SK-N-SH (cell line): ENCODE data around the gene LMBR1. TPM values are rescaled to one million over a fixed set of nuclear protein-coding genes. Genes with fewer than 3 reads are reported as not detected.
A peak's percentile ranks its signal among the peaks of the same experiment; 100 is the strongest.
"Not testable (repeated sequence)": the region's sequence is repeated elsewhere in the genome, so short reads cannot be mapped to it uniquely, and the experiment has no call there.

Source experiments
- CTCF ChIA-PET: fragments of 300-600, 350-600 bp; formaldehyde crosslinking; extraction: SDS; loops from one replicate; lab custom pipeline; 2021; lab: Yijun Ruan, JAX
- POLR2A ChIA-PET: fragments of 350-600 bp; sonication (Branson Sonifier 250); formaldehyde crosslinking; extraction: SDS; loops from one replicate; lab custom pipeline; 2020; ENCODE audit warnings: antibody characterized with exemption, inconsistent platforms; lab: Yijun Ruan, JAX
- DNase-seq: peaks from one replicate; pipeline ENCODE4 v3.0.0; 2012
- H2AFZ ChIP-seq: fragments of 200-600 bp; sonication (generic); 2 replicates; pipeline ENCODE4 v1.8.1; 2016; ENCODE audit warnings: antibody characterized with exemption, mild to moderate bottlenecking, low read depth
- H3F3A ChIP-seq: fragments of 200-600 bp; sonication (generic); replicated peaks from 2 replicates; pipeline ENCODE3; 2016; ENCODE audit warnings: antibody characterized with exemption, mild to moderate bottlenecking; ENCODE audit not compliant: insufficient read depth
- H3K27ac ChIP-seq, 2 experiments: fragments of 200-500 bp in 1 of 2; fragments of 200-600 bp in 1 of 2; sonication (Bioruptor generic) in 1 of 2; sonication (generic), shearing (Covaris generic) in 1 of 2; 2 replicates each; pipeline versions ENCODE4 v1.5.1 to v1.6.1; 2014 to 2016; ENCODE audit warnings: low read depth in 2 of 2, inconsistent platforms in 1 of 2, low read length in 1 of 2, mild to moderate bottlenecking in 1 of 2, mixed read lengths in 1 of 2
- H3K27me3 ChIP-seq: fragments of 200-600 bp; sonication (generic), shearing (Covaris generic); 2 replicates; pipeline ENCODE4 v1.6.1; 2016; ENCODE audit warnings: mixed run types; ENCODE audit not compliant: insufficient read depth
- H3K36me3 ChIP-seq, 2 experiments: fragments of 200-500 bp in 1 of 2; fragments of 200-600 bp in 1 of 2; sonication (Bioruptor generic) in 1 of 2; sonication (generic) in 1 of 2; replicated peaks in 1 of 2; 2 replicates each; pipeline versions ENCODE3 to v1.5.1; 2014 to 2016; ENCODE audit warnings: low read length in 1 of 2, mild to moderate bottlenecking in 1 of 2; ENCODE audit not compliant: insufficient read depth in 2 of 2, control insufficient read depth in 1 of 2
- H3K4me1 ChIP-seq, 2 experiments: fragments of 200-500 bp in 1 of 2; fragments of 200-600 bp in 1 of 2; sonication (Bioruptor generic) in 1 of 2; sonication (generic), shearing (Covaris generic) in 1 of 2; 2 replicates each; pipeline versions ENCODE4 v1.5.1 to v1.6.1; 2014 to 2016; ENCODE audit warnings: low read depth in 1 of 2, low read length in 1 of 2, mixed run types in 1 of 2; ENCODE audit not compliant: insufficient read depth in 2 of 2, control insufficient read depth in 1 of 2
- H3K4me2 ChIP-seq: fragments of 200-600 bp; sonication (generic), shearing (Covaris generic); 2 replicates; pipeline ENCODE4 v1.6.1; 2017; ENCODE audit warnings: mixed run types
- H3K4me3 ChIP-seq, 2 experiments: fragments of 200-500 bp in 1 of 2; fragments of 200-600 bp in 1 of 2; sonication (Bioruptor generic) in 1 of 2; sonication (generic), shearing (Covaris generic) in 1 of 2; 2 replicates each; pipeline versions ENCODE4 v1.5.1 to v1.8.1; 2014 to 2016; ENCODE audit warnings: low read depth in 2 of 2, inconsistent platforms in 1 of 2, low read length in 1 of 2, mild to moderate bottlenecking in 1 of 2, mixed read lengths in 1 of 2, moderate library complexity in 1 of 2
- H3K79me2 ChIP-seq: fragments of 200-600 bp; sonication (generic); 2 replicates; pipeline ENCODE4 v1.8.1; 2017; ENCODE audit warnings: mild to moderate bottlenecking; ENCODE audit not compliant: insufficient read depth
- H3K9ac ChIP-seq: fragments of 200-600 bp; sonication (generic); 2 replicates; pipeline ENCODE4 v1.6.1; 2017; ENCODE audit warnings: mixed run types
- H3K9me2 ChIP-seq: fragments of 200-600 bp; sonication (generic); 2 replicates; pipeline ENCODE4 v1.6.1; 2017; ENCODE audit warnings: mixed run types
- H3K9me3 ChIP-seq: fragments of 200-600 bp; sonication (generic); 2 replicates; pipeline ENCODE4 v1.6.1; 2017; ENCODE audit warnings: mixed run types, mild to moderate bottlenecking, moderate library complexity
- H4K20me1 ChIP-seq: fragments of 200-600 bp; sonication (generic); 2 replicates; pipeline ENCODE4 v1.6.1; 2017; ENCODE audit warnings: mild to moderate bottlenecking, mixed run types; ENCODE audit not compliant: insufficient read depth
- CHD2 ChIP-seq: fragments of 150-350 bp; IDR thresholded peaks from 2 replicates; pipeline ENCODE4 v1.6.1; 2018; ENCODE audit warnings: low read length; ENCODE audit not compliant: partially characterized antibody
- ELF1 ChIP-seq: IDR thresholded peaks from 2 replicates; pipeline ENCODE4 v1.4.0; 2012
- EZH2phosphoT487 ChIP-seq: fragments of 200-600 bp; sonication (generic); IDR thresholded peaks from 2 replicates; pipeline ENCODE4 v1.6.1; 2017; ENCODE audit warnings: low read depth, mixed run types, mild to moderate bottlenecking, antibody characterized with exemption, moderate library complexity, borderline replicate concordance
- FOSL2 ChIP-seq: IDR thresholded peaks from 2 replicates; pipeline ENCODE4 v1.4.0; 2012; ENCODE audit warnings: low read depth, mild to moderate bottlenecking, moderate library complexity, borderline replicate concordance
- GABPA ChIP-seq: IDR thresholded peaks from 2 replicates; pipeline ENCODE4 v1.4.0; 2012; ENCODE audit warnings: low read depth, mild to moderate bottlenecking
- GATA2 ChIP-seq: sonication (generic); formaldehyde crosslinking; IDR thresholded peaks from 2 replicates; pipeline ENCODE4 v1.5.0; 2020; ENCODE audit warnings: mild to moderate bottlenecking, missing genetic modification reagents
- RFX5 ChIP-seq: IDR thresholded peaks from 2 replicates; pipeline ENCODE4 v1.6.1; 2012; ENCODE audit warnings: mild to moderate bottlenecking, improper control_type of control experiment, low read length
- RXRA ChIP-seq: IDR thresholded peaks from 2 replicates; pipeline ENCODE4 v1.4.0; 2012; ENCODE audit warnings: low read depth, mild to moderate bottlenecking, borderline replicate concordance
- TEAD4 ChIP-seq: IDR thresholded peaks from 2 replicates; pipeline ENCODE4 v1.4.0; 2012; ENCODE audit warnings: mild to moderate bottlenecking, borderline replicate concordance; ENCODE audit not compliant: insufficient read depth
- YY1 ChIP-seq: IDR thresholded peaks from 2 replicates; pipeline ENCODE4 v1.4.0; 2012; ENCODE audit warnings: low read depth, mild to moderate bottlenecking
- ZBTB33 ChIP-seq: IDR thresholded peaks from 2 replicates; pipeline ENCODE4 v1.4.0; 2012; ENCODE audit warnings: low read depth, borderline replicate concordance
- WGBS: methylation state at CpG from one replicate; pipeline ENCODE4 v1.1.6; 2017; ENCODE audit warnings: low lambda C conversion rate; 5-methylcytosine and 5-hydroxymethylcytosine counted together
- polyA plus RNA-seq, 3 experiments: library from polyadenylated mRNA; depleted of rRNA; stranded (reverse); fragments of >200 nt; gene quantifications; 2 replicates each; pipeline ENCODE4 v1.2.3, GENCODE V29; 2012

LMBR1 gene
- polyA plus RNA-seq, 1 of the 3 experiments (the other 2 are of a cell fraction), result 24.6 TPM

GRCh38 chr7:156928406-156928747 lies 35.4 kb upstream of the LMBR1 start:
- TF ChIP-seq EZH2phosphoT487, result no peak
- TF ChIP-seq RXRA, result no peak
- TF ChIP-seq GABPA, result no peak
- TF ChIP-seq GATA2 (CRISPR knock-in tag), result no peak
- no peak for TF ChIP-seq RFX5
- TF ChIP-seq FOSL2, result no peak
- TF ChIP-seq TEAD4, result no peak
- TF ChIP-seq CHD2, result no peak
- no peak for TF ChIP-seq ELF1
- no peak for TF ChIP-seq ZBTB33
- Histone ChIP-seq H3K9ac (no peak overlapping the region), H3K9me3 (no peaks in the 10 kb centered on the region), H3K9me2 (no peaks in the 10 kb centered on the region), H2AFZ (no peak overlapping the region), H3K4me3 (no peak overlapping the region), H4K20me1 (no peaks in the 10 kb centered on the region), H3K27me3 (no peaks in the 10 kb centered on the region), H3K4me2 (no peak overlapping the region), H3F3A (no peaks in the 10 kb centered on the region), H3K79me2 (no peaks in the 10 kb centered on the region), H3K27ac (no peak overlapping the region), H3K4me1 (peaks cover 0 to 11% of the 10 kb centered on the region in 2 experiments; a peak in 1 of 4 replicates), H3K36me3 (no peaks in the 10 kb centered on the region)
- DNase-seq, result no peak
- 74% methylated on average over 5 of the region's 5 CpGs for WGBS
- POLR2A ChIA-PET, result no interaction called here
- CTCF ChIA-PET, result no interaction called here

GRCh38 chr7:156927571-156928405 lies 34.8 kb upstream of the LMBR1 start:
- H3F3A ChIP-seq, result no peaks in the 10 kb centered on the region
- no peak overlapping the region for H2AFZ ChIP-seq
- 62% methylated on average over 17 of the region's 17 CpGs for WGBS
- no peaks in the 10 kb centered on the region for H4K20me1 ChIP-seq
- H3K36me3 ChIP-seq, result no peaks in the 10 kb centered on the region
- no peaks in the 10 kb centered on the region for H3K9me3 ChIP-seq
- no peaks in the 10 kb centered on the region for H3K9me2 ChIP-seq
- no peak overlapping the region for H3K27ac ChIP-seq
- ChIA-PET POLR2A (no interaction called here), CTCF (interaction anchor here (0.9 to 1.9 kb wide), 4 partner anchors 22 to 229 kb away, joined by 3 to 13 read pairs (median 3); partner anchors contain the start of gene NOM1)
- DNase-seq, result no peak
- H3K4me3 ChIP-seq, result no peak overlapping the region
- no peak overlapping the region for H3K9ac ChIP-seq
- H3K4me1 ChIP-seq, result peaks cover 0 to 15% of the 10 kb centered on the region in 2 experiments; a peak in 1 of 4 replicates
- H3K79me2 ChIP-seq, result no peaks in the 10 kb centered on the region
- TF ChIP-seq YY1 (no peak), GATA2 (CRISPR knock-in tag) (peak; percentile 47)
- no peaks in the 10 kb centered on the region for H3K27me3 ChIP-seq
- no peak overlapping the region for H3K4me2 ChIP-seq

GRCh38 chr7:156925821-156926220 lies 32.8 kb upstream of the LMBR1 start:
- WGBS, result 59% methylated on average over 5 of the region's 12 CpGs
- H3K4me3 ChIP-seq, H3K9ac ChIP-seq, H3K79me2 ChIP-seq, POLR2A ChIA-PET, H4K20me1 ChIP-seq, H3K9me3 ChIP-seq, H3K27ac ChIP-seq, H3K36me3 ChIP-seq, H3F3A ChIP-seq, H3K9me2 ChIP-seq, H3K4me2 ChIP-seq, DNase-seq, CTCF ChIA-PET, H3K27me3 ChIP-seq, H2AFZ ChIP-seq: not testable (repeated sequence)
- peaks cover 0 to 13% of the 10 kb centered on the region in 2 experiments; a peak in 1 of 4 replicates for H3K4me1 ChIP-seq

- H3K9me3 ChIP-seq, H3K4me1 ChIP-seq, DNase-seq, H3F3A ChIP-seq, POLR2A ChIA-PET, H3K27ac ChIP-seq, H3K9ac ChIP-seq, H3K4me2 ChIP-seq, H3K36me3 ChIP-seq, H3K9me2 ChIP-seq, H4K20me1 ChIP-seq, H3K27me3 ChIP-seq, H3K4me3 ChIP-seq, H2AFZ ChIP-seq, H3K79me2 ChIP-seq: not testable (repeated sequence)
- CTCF ChIA-PET, result interaction anchor here (1.4 kb wide), 1 partner anchor 17 kb away, joined by 3 read pairs; no protein-coding TSS in a partner anchor
- WGBS, result 75% methylated on average over 6 of the region's 6 CpGs
These were observed 29.3 kb upstream of the LMBR1 start for GRCh38 chr7:156922304-156922703.
